Measurements from ENCODE around the gene EFCAB11.

- TF ChIP-seq, protein P1, sequence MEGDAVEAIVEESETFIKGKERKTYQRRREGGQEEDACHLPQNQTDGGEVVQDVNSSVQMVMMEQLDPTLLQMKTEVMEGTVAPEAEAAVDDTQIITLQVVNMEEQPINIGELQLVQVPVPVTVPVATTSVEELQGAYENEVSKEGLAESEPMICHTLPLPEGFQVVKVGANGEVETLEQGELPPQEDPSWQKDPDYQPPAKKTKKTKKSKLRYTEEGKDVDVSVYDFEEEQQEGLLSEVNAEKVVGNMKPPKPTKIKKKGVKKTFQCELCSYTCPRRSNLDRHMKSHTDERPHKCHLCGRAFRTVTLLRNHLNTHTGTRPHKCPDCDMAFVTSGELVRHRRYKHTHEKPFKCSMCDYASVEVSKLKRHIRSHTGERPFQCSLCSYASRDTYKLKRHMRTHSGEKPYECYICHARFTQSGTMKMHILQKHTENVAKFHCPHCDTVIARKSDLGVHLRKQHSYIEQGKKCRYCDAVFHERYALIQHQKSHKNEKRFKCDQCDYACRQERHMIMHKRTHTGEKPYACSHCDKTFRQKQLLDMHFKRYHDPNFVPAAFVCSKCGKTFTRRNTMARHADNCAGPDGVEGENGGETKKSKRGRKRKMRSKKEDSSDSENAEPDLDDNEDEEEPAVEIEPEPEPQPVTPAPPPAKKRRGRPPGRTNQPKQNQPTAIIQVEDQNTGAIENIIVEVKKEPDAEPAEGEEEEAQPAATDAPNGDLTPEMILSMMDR (conservative IDR thresholded peaks at IDR 0.05 in 1 of 2, IDR thresholded peaks at IDR 0.05 in 1 of 2; ENCODE audit: low read depth in 1 of 2, low read length in 2 of 2) = no peak
- no peak for TF ChIP-seq EZH2 (IDR thresholded peaks at IDR 0.05; ENCODE audit: low read length, missing control alignments)
Observed at GRCh38 chr14:89978656-89979055, 24.1 kb upstream of the EFCAB11 start.

Measured in fibroblast of lung (primary cell).